ENCODE measurements around the gene IRGM. TPM values are rescaled to one million over a fixed set of nuclear protein-coding genes. Genes with fewer than 3 reads are reported as not detected.
A peak's percentile ranks its signal among the peaks of the same experiment; 100 is the strongest.
"Not testable (repeated sequence)": the region's sequence is repeated elsewhere in the genome, so short reads cannot be mapped to it uniquely, and the experiment has no call there.

IRGM gene, protein sequence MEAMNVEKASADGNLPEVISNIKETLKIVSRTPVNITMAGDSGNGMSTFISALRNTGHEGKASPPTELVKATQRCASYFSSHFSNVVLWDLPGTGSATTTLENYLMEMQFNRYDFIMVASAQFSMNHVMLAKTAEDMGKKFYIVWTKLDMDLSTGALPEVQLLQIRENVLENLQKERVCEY
- total RNA-seq, result under 1 TPM; 0.66 to 0.80 (median 0.73) TPM

- intact Hi-C loops (cut with DNase I; ENCODE audit: low total_unique reads); DNase-seq (ENCODE audit: low spot score in 2 of 2); H3K27ac ChIP-seq: not testable (repeated sequence)
These were observed at the start of gene IRGM for GRCh38 chr5:150846308-150846653. Gene IRGM (plus strand): TSS chr5:150846521. CDS start chr5:150848124, 1,603 bp downstream.

GRCh38 chr5:150797384-150797783 lies 48.9 kb upstream of the IRGM start:
- intact Hi-C loops (cut with DNase I; ENCODE audit: low total_unique reads), result no loop called here
- no peak for TF ChIP-seq POLR2AphosphoS5 (IDR thresholded peaks at IDR 0.05)
- no peak for TF ChIP-seq POLR2A (IDR thresholded peaks at IDR 0.05)
- TF ChIP-seq, protein P1, sequence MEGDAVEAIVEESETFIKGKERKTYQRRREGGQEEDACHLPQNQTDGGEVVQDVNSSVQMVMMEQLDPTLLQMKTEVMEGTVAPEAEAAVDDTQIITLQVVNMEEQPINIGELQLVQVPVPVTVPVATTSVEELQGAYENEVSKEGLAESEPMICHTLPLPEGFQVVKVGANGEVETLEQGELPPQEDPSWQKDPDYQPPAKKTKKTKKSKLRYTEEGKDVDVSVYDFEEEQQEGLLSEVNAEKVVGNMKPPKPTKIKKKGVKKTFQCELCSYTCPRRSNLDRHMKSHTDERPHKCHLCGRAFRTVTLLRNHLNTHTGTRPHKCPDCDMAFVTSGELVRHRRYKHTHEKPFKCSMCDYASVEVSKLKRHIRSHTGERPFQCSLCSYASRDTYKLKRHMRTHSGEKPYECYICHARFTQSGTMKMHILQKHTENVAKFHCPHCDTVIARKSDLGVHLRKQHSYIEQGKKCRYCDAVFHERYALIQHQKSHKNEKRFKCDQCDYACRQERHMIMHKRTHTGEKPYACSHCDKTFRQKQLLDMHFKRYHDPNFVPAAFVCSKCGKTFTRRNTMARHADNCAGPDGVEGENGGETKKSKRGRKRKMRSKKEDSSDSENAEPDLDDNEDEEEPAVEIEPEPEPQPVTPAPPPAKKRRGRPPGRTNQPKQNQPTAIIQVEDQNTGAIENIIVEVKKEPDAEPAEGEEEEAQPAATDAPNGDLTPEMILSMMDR (IDR thresholded peaks at IDR 0.05), result no peak
- no peak for DNase-seq (ENCODE audit: low spot score in 2 of 2)
- H3K9me3 ChIP-seq, result no peaks in the 10 kb centered on the region
- peaks cover 11% of the 10 kb centered on the region for H3K36me3 ChIP-seq
- H3K4me1 ChIP-seq, result no peaks in the 10 kb centered on the region
- no peak overlapping the region for H3K27ac ChIP-seq
- no peaks in the 10 kb centered on the region for H3K27me3 ChIP-seq
- no peak overlapping the region for H3K4me3 ChIP-seq

More at GRCh38 chr5:150846308-150846653, at the start of gene IRGM:
- H3K9me3 ChIP-seq, H3K4me1 ChIP-seq, H3K36me3 ChIP-seq, H3K27me3 ChIP-seq, H3K4me3 ChIP-seq: not testable (repeated sequence)

DNA sequence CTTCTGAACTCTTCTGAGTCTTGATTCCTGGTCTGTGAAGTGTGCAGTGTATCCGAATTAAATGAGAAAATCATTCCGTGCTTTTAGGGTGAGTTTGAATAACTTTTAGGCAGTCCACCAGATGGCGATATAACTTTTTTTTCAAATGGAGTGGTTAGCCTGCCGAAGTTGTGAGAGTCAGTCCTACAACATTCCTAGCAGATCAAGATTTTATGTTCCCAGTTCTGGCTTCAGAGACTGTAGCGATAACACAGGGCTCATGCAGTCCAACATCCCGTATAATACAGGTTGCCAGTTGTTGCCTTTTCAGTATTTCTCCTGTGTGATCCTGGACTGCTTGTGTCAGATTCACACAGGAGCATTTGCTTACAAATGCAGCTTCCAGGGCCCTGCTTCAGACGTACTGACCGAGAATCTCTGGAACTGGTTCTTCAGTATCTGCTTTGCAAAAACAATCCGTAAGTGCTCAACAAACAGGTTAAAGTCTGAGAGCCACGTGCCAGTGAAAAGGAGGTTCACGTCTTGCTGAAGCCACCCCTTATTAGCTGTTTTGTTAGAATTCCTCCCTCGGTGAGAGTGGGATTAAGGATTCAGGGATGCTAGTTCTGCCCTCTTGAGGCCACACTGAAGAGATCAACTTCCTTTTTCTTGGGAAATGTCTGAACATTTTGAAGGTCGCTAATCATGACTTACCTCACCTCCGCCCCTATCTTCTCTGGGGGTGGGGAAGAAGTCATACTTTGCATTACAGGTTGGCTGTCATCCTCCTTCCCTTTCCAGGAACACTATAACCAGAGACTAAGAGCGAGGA lies 45.0 kb upstream of the IRGM start:
- no peak for DNase-seq (ENCODE audit: low spot score in 2 of 2)
- Histone ChIP-seq H3K9me3 (no peaks in the 10 kb centered on the region), H3K27me3 (no peaks in the 10 kb centered on the region), H3K4me1 (no peaks in the 10 kb centered on the region), H3K36me3 (peaks cover 5% of the 10 kb centered on the region), H3K27ac (peak overlapping the region in 1 of 2 donors; percentile 71), H3K4me3 (peak overlapping the region; percentile 30 to 65 (median 38))
- TF ChIP-seq, protein P1 (IDR thresholded peaks at IDR 0.05), result peak in 2 of 3 donors; percentile 27 to 52
- TF ChIP-seq POLR2A (IDR thresholded peaks at IDR 0.05), result no peak
- intact Hi-C loops (cut with DNase I; ENCODE audit: low total_unique reads), result no loop called here

DNA sequence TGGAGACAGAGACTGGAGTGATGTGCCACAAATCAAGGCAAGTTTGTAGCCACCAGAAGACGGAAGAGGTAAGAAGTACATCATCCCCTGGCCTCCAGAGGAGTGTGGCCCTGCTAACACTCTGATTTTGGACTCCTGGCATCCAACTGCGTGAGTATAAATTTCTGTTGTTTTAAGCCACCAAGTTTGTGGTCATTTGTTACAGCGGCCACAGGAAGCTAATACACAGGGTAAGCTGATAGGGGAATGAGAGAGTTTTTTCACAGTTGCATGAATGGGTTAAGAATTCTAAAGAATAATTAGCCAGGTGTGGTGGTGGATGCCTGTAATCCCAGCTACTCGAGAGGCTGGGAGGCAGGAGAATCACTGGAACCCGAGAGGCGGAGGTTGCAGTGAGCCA lies 41.9 kb upstream of the IRGM start:
- no peaks in the 10 kb centered on the region for H3K27me3 ChIP-seq
- TF ChIP-seq, protein P1 (IDR thresholded peaks at IDR 0.05), result no peak
- TF ChIP-seq POLR2A (IDR thresholded peaks at IDR 0.05) (no peak), POLR2AphosphoS5 (IDR thresholded peaks at IDR 0.05) (no peak)
- H3K4me3 ChIP-seq, result no peak overlapping the region
- no peaks in the 10 kb centered on the region for H3K4me1 ChIP-seq
- no peak for DNase-seq (ENCODE audit: low spot score in 2 of 2)
- no peaks in the 10 kb centered on the region for H3K9me3 ChIP-seq
- H3K27ac ChIP-seq, result no peak overlapping the region
- H3K36me3 ChIP-seq, result no peaks in the 10 kb centered on the region
- intact Hi-C loops (cut with DNase I; ENCODE audit: low total_unique reads), result no loop called here

DNA sequence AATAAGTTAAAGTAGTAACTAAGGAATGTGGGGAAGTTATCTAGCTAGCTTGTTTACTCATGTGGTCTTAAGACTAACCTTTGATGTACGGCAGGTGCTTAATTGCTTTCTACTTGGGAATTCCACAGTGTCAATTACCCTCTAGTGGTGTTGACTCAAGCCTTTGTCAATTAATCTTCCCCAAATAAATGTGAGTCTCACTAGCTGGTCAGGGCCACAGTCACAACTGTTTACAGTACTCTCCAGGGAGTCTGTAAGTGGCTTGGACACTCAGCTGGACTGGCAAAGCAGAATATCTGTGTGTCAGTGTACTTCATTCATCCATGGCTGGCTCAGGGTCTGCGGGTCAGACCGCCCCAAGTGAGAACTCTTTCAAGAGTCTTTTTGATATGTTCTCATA lies 37.0 kb upstream of the IRGM start:
- H3K27me3 ChIP-seq, result no peaks in the 10 kb centered on the region
- H3K9me3 ChIP-seq, result no peaks in the 10 kb centered on the region
- H3K27ac ChIP-seq, result no peak overlapping the region
- no peaks in the 10 kb centered on the region for H3K4me1 ChIP-seq
- no peak overlapping the region for H3K4me3 ChIP-seq
- no peaks in the 10 kb centered on the region for H3K36me3 ChIP-seq
- no peak for TF ChIP-seq POLR2AphosphoS5 (IDR thresholded peaks at IDR 0.05)
- TF ChIP-seq POLR2A (IDR thresholded peaks at IDR 0.05), result no peak
- TF ChIP-seq, protein P1 (IDR thresholded peaks at IDR 0.05), result no peak
- intact Hi-C loops (cut with DNase I; ENCODE audit: low total_unique reads), result no loop called here
- no peak for DNase-seq (ENCODE audit: low spot score in 2 of 2)

Measured in breast epithelium (tissue), 4 donors.